H9 (cell line): ENCODE results near the gene PALM2AKAP2. TPM values are rescaled to one million over a fixed set of nuclear protein-coding genes. Genes with fewer than 3 reads are reported as not detected.

Experiments used
- DNase-seq: peaks from one replicate; pipeline ENCODE4 v3.0.0-alpha.2; 2017
- H2AFZ ChIP-seq: one replicate; pipeline ENCODE4 v1.6.1; 2013; ENCODE audit warnings: mild to moderate bottlenecking, low read length, control low read depth, moderate library complexity
- H2AK5ac ChIP-seq: 2 replicates; pipeline ENCODE4 v1.6.1; 2013; ENCODE audit warnings: low read length, control low read depth, mixed read lengths; ENCODE audit not compliant: insufficient read length
- H2BK120ac ChIP-seq: one replicate; pipeline ENCODE4 v1.6.1; 2013; ENCODE audit warnings: low read depth, mild to moderate bottlenecking, low read length, control low read depth, inconsistent platforms; ENCODE audit not compliant: poor library complexity, severe bottlenecking
- H2BK12ac ChIP-seq: 2 replicates; pipeline ENCODE4 v1.6.1; 2013; ENCODE audit warnings: low read length, control low read depth, mixed read lengths, low read depth; ENCODE audit not compliant: insufficient read length
- H2BK15ac ChIP-seq: 2 replicates; pipeline ENCODE4 v1.6.1; 2013; ENCODE audit warnings: low read depth, low read length, control low read depth
- H2BK20ac ChIP-seq: one replicate; pipeline ENCODE4 v1.6.1; 2013; ENCODE audit warnings: low read depth, mild to moderate bottlenecking, low read length, control low read depth, inconsistent platforms; ENCODE audit not compliant: poor library complexity, severe bottlenecking
- H2BK5ac ChIP-seq: 2 replicates; pipeline ENCODE4 v1.6.1; 2013; ENCODE audit warnings: low read length, control low read depth, mixed read lengths; ENCODE audit not compliant: insufficient read length
- H3K14ac ChIP-seq: 2 replicates; pipeline ENCODE4 v1.6.1; 2013; ENCODE audit warnings: low read length, control low read depth; ENCODE audit not compliant: insufficient read depth
- H3K18ac ChIP-seq: 2 replicates; pipeline ENCODE4 v1.6.1; 2013; ENCODE audit warnings: low read depth, mild to moderate bottlenecking, mixed read lengths, low read length, control low read depth; ENCODE audit not compliant: insufficient read length
- H3K23ac ChIP-seq: 2 replicates; pipeline ENCODE4 v1.6.1; 2013; ENCODE audit warnings: low read length, control low read depth, mixed read lengths, low read depth; ENCODE audit not compliant: insufficient read length
- H3K23me2 ChIP-seq: 2 replicates; pipeline ENCODE4 v1.6.1; 2013; ENCODE audit warnings: low read depth, mild to moderate bottlenecking, mixed read lengths, low read length, control low read depth; ENCODE audit not compliant: insufficient read length, poor library complexity, severe bottlenecking
- H3K27ac ChIP-seq: 2 replicates; pipeline ENCODE4 v1.5.1; 2013; ENCODE audit warnings: low read length, control low read depth, mixed read lengths, low read depth; ENCODE audit not compliant: insufficient read length
- H3K27me3 ChIP-seq: 2 replicates; pipeline ENCODE4 v1.6.1; 2013; ENCODE audit warnings: low read length, control low read depth, inconsistent platforms; ENCODE audit not compliant: insufficient read depth
- H3K4ac ChIP-seq: 2 replicates; pipeline ENCODE4 v1.6.1; 2013; ENCODE audit warnings: low read depth, mild to moderate bottlenecking, control low read depth, inconsistent platforms, low read length, moderate library complexity
- H3K4me1 ChIP-seq: 2 replicates; pipeline ENCODE4 v1.6.1; 2013; ENCODE audit warnings: low read length, control low read depth, inconsistent platforms; ENCODE audit not compliant: insufficient read depth
- H3K4me2 ChIP-seq: 2 replicates; pipeline ENCODE4 v1.6.1; 2013; ENCODE audit warnings: low read length, control low read depth, mixed read lengths; ENCODE audit not compliant: insufficient read length, insufficient read depth
- H3K56ac ChIP-seq: 2 replicates; pipeline ENCODE4 v1.6.1; 2013; ENCODE audit warnings: low read depth, mild to moderate bottlenecking, mixed read lengths, low read length, control low read depth; ENCODE audit not compliant: insufficient read length
- H3K79me1 ChIP-seq: 2 replicates; pipeline ENCODE4 v1.6.1; 2013; ENCODE audit warnings: low read depth, mild to moderate bottlenecking, moderate library complexity, low read length, control low read depth, inconsistent platforms; ENCODE audit not compliant: insufficient read depth, poor library complexity, severe bottlenecking
- H3K79me2 ChIP-seq: 2 replicates; pipeline ENCODE4 v1.6.1; 2013; ENCODE audit warnings: low read length, control low read depth, inconsistent platforms; ENCODE audit not compliant: insufficient read depth
- H3K9ac ChIP-seq: 2 replicates; pipeline ENCODE4 v1.6.1; 2013; ENCODE audit warnings: low read length, control low read depth, mixed read lengths; ENCODE audit not compliant: insufficient read length; ENCODE audit errors: extremely low read depth
- H3K9me3 ChIP-seq: one replicate; pipeline ENCODE4 v1.6.1; 2013; ENCODE audit warnings: low read depth, low read length, inconsistent platforms; ENCODE audit not compliant: control insufficient read depth
- H3T11ph ChIP-seq: one replicate; pipeline ENCODE4 v1.6.1; 2013; ENCODE audit warnings: mild to moderate bottlenecking, low read length, control low read depth, inconsistent platforms
- H4K20me1 ChIP-seq: one replicate; pipeline ENCODE4 v1.6.1; 2013; ENCODE audit not compliant: control insufficient read depth, insufficient read length, insufficient read depth
- H4K5ac ChIP-seq: 2 replicates; pipeline ENCODE4 v1.6.1; 2013; ENCODE audit warnings: low read depth, mild to moderate bottlenecking, mixed read lengths, low read length, control low read depth; ENCODE audit not compliant: insufficient read length
- H4K8ac ChIP-seq: replicated peaks from 2 replicates; pipeline ENCODE4 v1.6.1; 2013; ENCODE audit warnings: low read length, control low read depth, mixed read lengths, low read depth; ENCODE audit not compliant: insufficient read length
- H4K91ac ChIP-seq: 2 replicates; pipeline ENCODE4 v1.6.1; 2013; ENCODE audit warnings: low read depth, mild to moderate bottlenecking, moderate library complexity, mixed read lengths, low read length, control low read depth; ENCODE audit not compliant: insufficient read length
- H3K27ac Mint-ChIP-seq, 3 experiments: 2 replicates in 2 of 3; 3 replicates in 1 of 3; pipeline ENCODE4 v1.8.0; 2020 to 2021; ENCODE audit warnings: mixed read lengths in 3 of 3, mild to moderate bottlenecking in 1 of 3, moderate library complexity in 1 of 3
- H3K27me3 Mint-ChIP-seq: 2 replicates; pipeline ENCODE4 v1.8.0; 2021; ENCODE audit warnings: low read depth, mild to moderate bottlenecking, moderate library complexity, mixed read lengths
- H3K36me3 Mint-ChIP-seq, 3 experiments: 2 replicates in 2 of 3; 3 replicates in 1 of 3; pipeline ENCODE4 v1.8.0; 2020 to 2021; ENCODE audit warnings: low read depth in 3 of 3, mixed read lengths in 3 of 3; ENCODE audit not compliant: insufficient read depth in 1 of 3
- H3K4me1 Mint-ChIP-seq, 2 experiments: 2 replicates each; pipeline ENCODE4 v1.8.0; 2020; ENCODE audit warnings: mixed read lengths in 2 of 2
- H3K4me3 Mint-ChIP-seq, 2 experiments: 2 replicates in 1 of 2; 3 replicates in 1 of 2; pipeline ENCODE4 v1.8.0; 2020 to 2021; ENCODE audit warnings: mild to moderate bottlenecking in 2 of 2, mixed read lengths in 2 of 2, moderate library complexity in 1 of 2
- H3K9me3 Mint-ChIP-seq, 2 experiments: 2 replicates in 1 of 2; 3 replicates in 1 of 2; pipeline ENCODE4 v1.8.0; 2020; ENCODE audit warnings: mild to moderate bottlenecking in 2 of 2, mixed read lengths in 2 of 2, moderate library complexity in 1 of 2
- WGBS: extraction: QIAGEN DNeasy Blood & Tissue Kit; methylation state at CpG from one replicate; pipeline ENCODE4 v1.1.7; 2013; ENCODE audit warnings: missing lambda C conversion rate, low lambda C conversion rate, mixed read lengths; ENCODE audit not compliant: insufficient read length; ENCODE audit errors: extremely low coverage; 5-methylcytosine and 5-hydroxymethylcytosine counted together
- total RNA-seq: library from RNA; stranded (reverse); gene quantifications from 2 replicates; pipeline ENCODE4 v1.2.1, GENCODE V29; 2021
- TF ChIP-seq, protein P1 (sequence below): fragments of 200-600 bp; sonication (generic); conservative IDR thresholded peaks from 3 replicates; pipeline ENCODE4 v1.8.0; 2021; ENCODE audit warnings: antibody characterized with exemption, mild to moderate bottlenecking

The PALM2AKAP2 gene
- total RNA-seq, 1 experiment from 2014 or later: 3.6 TPM

DNA sequence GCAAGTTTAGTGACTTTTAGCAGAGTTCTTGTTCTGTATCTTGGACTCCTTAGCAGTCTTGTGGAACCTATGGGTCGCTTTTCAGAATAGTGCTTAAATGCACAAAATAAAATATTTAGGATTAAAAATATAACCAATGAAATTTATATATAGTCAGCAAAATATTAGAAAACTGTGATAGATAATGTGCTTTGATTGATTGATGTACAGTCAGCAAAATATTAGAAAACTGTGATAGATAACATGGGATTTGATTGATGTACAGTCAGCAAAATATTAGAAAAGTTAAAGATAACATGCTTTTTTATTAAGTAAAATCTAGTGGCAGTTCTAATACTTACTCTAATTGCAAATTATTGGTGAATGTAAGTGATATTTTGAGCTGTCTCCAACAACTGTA lies 16.1 kb downstream of the PALM2AKAP2 start:
- H3K9me3 ChIP-seq: no peaks in the 10 kb centered on the region
- H3K56ac ChIP-seq: no peak overlapping the region
- H3T11ph ChIP-seq: no peak overlapping the region
- no peak for DNase-seq
- H3K14ac ChIP-seq: no peak overlapping the region
- H3K27me3 ChIP-seq: no peaks in the 10 kb centered on the region
- H2AK5ac ChIP-seq: no peak overlapping the region
- H2BK15ac ChIP-seq: no peak overlapping the region
- no peak overlapping the region for H3K18ac ChIP-seq
- H3K4ac ChIP-seq: no peak overlapping the region
- no peak overlapping the region for H2BK20ac ChIP-seq
- H3K4me1 ChIP-seq: no peaks in the 10 kb centered on the region
- no peak overlapping the region for H2BK5ac ChIP-seq
- no peak overlapping the region for H4K5ac ChIP-seq
- no peak overlapping the region for H2AFZ ChIP-seq
- WGBS: no CpG with 5 or more reads among the region's 1 CpG
- H3K9ac ChIP-seq: no peak overlapping the region
- H4K8ac ChIP-seq: no peak overlapping the region
- no peaks in the 10 kb centered on the region for H3K23me2 ChIP-seq
- Mint-ChIP-seq H3K27me3 (peaks cover 4% of the 10 kb centered on the region), H3K4me3 (no peak overlapping the region), H3K4me1 (no peaks in the 10 kb centered on the region), H3K27ac (no peak overlapping the region), H3K36me3 (no peaks in the 10 kb centered on the region), H3K9me3 (no peaks in the 10 kb centered on the region)
- no peak overlapping the region for H3K4me2 ChIP-seq
- H4K20me1 ChIP-seq: no peaks in the 10 kb centered on the region
- no peak overlapping the region for H2BK12ac ChIP-seq
- H3K79me1 ChIP-seq: no peaks in the 10 kb centered on the region
- H3K27ac ChIP-seq: no peak overlapping the region
- no peak overlapping the region for H2BK120ac ChIP-seq
- TF ChIP-seq, protein P1, sequence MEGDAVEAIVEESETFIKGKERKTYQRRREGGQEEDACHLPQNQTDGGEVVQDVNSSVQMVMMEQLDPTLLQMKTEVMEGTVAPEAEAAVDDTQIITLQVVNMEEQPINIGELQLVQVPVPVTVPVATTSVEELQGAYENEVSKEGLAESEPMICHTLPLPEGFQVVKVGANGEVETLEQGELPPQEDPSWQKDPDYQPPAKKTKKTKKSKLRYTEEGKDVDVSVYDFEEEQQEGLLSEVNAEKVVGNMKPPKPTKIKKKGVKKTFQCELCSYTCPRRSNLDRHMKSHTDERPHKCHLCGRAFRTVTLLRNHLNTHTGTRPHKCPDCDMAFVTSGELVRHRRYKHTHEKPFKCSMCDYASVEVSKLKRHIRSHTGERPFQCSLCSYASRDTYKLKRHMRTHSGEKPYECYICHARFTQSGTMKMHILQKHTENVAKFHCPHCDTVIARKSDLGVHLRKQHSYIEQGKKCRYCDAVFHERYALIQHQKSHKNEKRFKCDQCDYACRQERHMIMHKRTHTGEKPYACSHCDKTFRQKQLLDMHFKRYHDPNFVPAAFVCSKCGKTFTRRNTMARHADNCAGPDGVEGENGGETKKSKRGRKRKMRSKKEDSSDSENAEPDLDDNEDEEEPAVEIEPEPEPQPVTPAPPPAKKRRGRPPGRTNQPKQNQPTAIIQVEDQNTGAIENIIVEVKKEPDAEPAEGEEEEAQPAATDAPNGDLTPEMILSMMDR: no peak
- no peaks in the 10 kb centered on the region for H3K79me2 ChIP-seq
- no peak overlapping the region for H4K91ac ChIP-seq
- H3K23ac ChIP-seq: no peak overlapping the region
